Lower leg skin (tissue), 4 donors: ENCODE data around the gene ZFHX3. TPM values are rescaled to one million over a fixed set of nuclear protein-coding genes. Genes with fewer than 3 reads are reported as not detected.

Source experiments
- DNase-seq, 2 donors: peaks; one replicate each; pipeline ENCODE4 v3.0.0-alpha.2; 2019; ENCODE audit warnings: low spot score in 2 of 2
- H3K4me3 ChIP-seq: fragments of 200-600 bp; sonication (generic); 2 replicates; pipeline ENCODE4 v1.5.1; 2017; ENCODE audit warnings: mild to moderate bottlenecking, low read depth; ENCODE audit not compliant: poor library complexity, severe bottlenecking
- CTCF ChIP-seq, 3 donors: fragments of 450-650 bp; IDR thresholded peaks; one replicate each; pipeline ENCODE4 v1.5.1; 2016; ENCODE audit warnings: antibody characterized with exemption in 3 of 3, mild to moderate bottlenecking in 3 of 3, moderate library complexity in 2 of 3
- POLR2A ChIP-seq, 2 donors: fragments of 450-650 bp; IDR thresholded peaks; one replicate each; pipeline ENCODE4 v1.6.1; 2016 to 2017; ENCODE audit warnings: antibody characterized with exemption in 2 of 2, mild to moderate bottlenecking in 1 of 2, moderate library complexity in 1 of 2
- WGBS, 2 donors: methylation state at CpG; one replicate each; pipeline ENCODE4 v1.1.5; 2018; 5-methylcytosine and 5-hydroxymethylcytosine counted together
- intact Hi-C: fragments of 100-400 bp; cut with DNase I; formaldehyde crosslinking; loops from one replicate; pipeline ENCODE4 v1.15.0; 2023; ENCODE audit warnings: low total_unique reads
- total RNA-seq, 4 donors: library from RNA; depleted of rRNA; stranded (reverse); fragments of >200 nt; gene quantifications; one replicate each; pipeline ENCODE4 v1.1.0, GENCODE V29; 2016

ZFHX3 gene
- total RNA-seq, 4 donors from 2014 or later: 3.4 to 14.9 (median 10.0) TPM

GRCh38 chr16:72852421-72852820 is 195.5 kb downstream of the ZFHX3 start:
- no peak for DNase-seq
- no peak for TF ChIP-seq POLR2A (IDR thresholded peaks at IDR 0.05)
- TF ChIP-seq CTCF (IDR thresholded peaks at IDR 0.05): no peak
- WGBS, 2 donors: 91 to 97% methylated on average over 1 of the region's 1 CpG
- intact Hi-C loops: no loop called here
- no peak overlapping the region for H3K4me3 ChIP-seq

DNA sequence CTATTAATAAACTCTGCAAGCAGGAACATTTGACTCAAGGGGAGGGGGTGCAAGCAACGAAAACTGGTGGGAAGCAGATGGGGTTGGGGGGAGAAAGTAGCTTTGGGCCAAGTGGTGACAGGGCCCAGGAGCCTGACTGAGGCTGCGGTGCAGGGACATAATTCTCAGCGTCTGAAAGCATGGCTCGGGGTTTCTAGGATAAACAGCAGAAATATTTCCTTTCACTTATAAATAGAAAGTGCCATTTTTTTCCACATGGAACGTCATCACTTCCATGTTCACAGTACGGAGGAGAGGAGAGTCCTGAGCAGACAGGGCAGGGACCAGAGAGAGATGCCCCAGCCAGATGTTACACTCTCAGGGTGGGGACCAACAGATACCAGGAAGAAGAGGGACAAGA is 197.1 kb downstream of the ZFHX3 start:
- 45 to 59% methylated on average over 6 of the region's 6 CpGs for WGBS, 2 donors
- H3K4me3 ChIP-seq: no peak overlapping the region
- intact Hi-C loops: no loop called here
- no peak for DNase-seq
- TF ChIP-seq POLR2A (IDR thresholded peaks at IDR 0.05) (no peak), CTCF (IDR thresholded peaks at IDR 0.05) (no peak)

GRCh38 chr16:72850021-72850420 is 197.9 kb downstream of the ZFHX3 start:
- TF ChIP-seq CTCF (IDR thresholded peaks at IDR 0.05) (no peak), POLR2A (IDR thresholded peaks at IDR 0.05) (no peak)
- intact Hi-C loops: no loop called here
- DNase-seq: no peak
- WGBS, 2 donors: 69 to 87% methylated on average over 4 of the region's 4 CpGs
- no peak overlapping the region for H3K4me3 ChIP-seq

DNA sequence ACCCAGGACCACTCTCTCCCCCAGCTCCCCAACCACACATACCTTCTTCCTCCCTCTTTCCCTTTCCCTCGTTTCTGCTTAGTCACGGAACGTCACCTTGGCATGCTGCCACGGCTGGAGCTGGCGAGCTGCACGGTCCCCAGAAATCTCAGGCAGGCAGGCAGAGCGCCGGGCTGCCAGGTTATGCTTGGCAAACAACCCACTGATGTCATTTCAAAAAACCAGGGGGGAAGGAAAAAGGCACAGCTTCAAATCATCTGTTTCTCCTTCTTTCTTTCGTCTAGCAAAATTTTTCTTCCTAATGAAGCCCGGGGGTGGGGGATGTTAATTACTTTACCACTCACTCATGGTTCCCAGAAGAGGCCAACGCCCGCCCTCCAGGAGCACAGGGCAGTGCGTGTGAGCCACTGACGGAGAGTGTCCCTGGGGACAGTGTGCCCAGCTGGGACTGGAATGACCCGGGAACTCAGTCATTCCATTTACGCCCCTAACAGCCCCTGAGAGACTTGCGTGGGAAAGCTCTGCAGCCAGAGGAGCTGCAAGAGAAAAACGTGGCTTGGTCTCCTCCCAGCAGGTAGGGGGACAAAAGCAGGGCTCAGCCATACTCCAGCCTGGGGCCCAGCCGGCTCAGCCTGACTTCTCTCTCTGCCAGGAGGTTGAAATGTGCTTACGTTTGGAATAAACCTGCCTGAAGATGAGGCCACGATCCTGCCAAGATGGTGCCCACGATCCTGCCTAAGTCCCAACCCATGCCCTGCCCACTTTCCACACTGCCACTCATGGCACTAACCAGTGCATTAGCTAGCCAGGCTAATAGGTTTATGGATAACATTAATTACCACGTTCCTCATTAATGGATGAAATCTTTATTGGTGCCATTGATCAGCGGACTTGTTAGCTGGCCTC is 198.9 kb downstream of the ZFHX3 start:
- whole genome bisulfite sequencing, 2 donors: 21 to 22% methylated on average over 23 to 24 of the region's 24 CpGs
- TF ChIP-seq CTCF (IDR thresholded peaks at IDR 0.05) (no peak), POLR2A (IDR thresholded peaks at IDR 0.05) (no peak)
- no peak overlapping the region for H3K4me3 ChIP-seq
- peak; percentile 43 to 95 for DNase-seq
- intact Hi-C loops: loop anchor here (10.0 kb wide), 1 partner anchor 186 kb away; no protein-coding TSS in a partner anchor

GRCh38 chr16:72848028-72848400 is 199.9 kb downstream of the ZFHX3 start:
- intact Hi-C loops: loop anchor here (10.0 kb wide), 1 partner anchor 187 kb away; no protein-coding TSS in a partner anchor
- H3K4me3 ChIP-seq: no peak overlapping the region
- no peak for TF ChIP-seq CTCF (IDR thresholded peaks at IDR 0.05)
- TF ChIP-seq POLR2A (IDR thresholded peaks at IDR 0.05): no peak
- 86 to 87% methylated on average over 9 of the region's 9 CpGs for WGBS, 2 donors
- DNase-seq: peak in 1 of 2 donors; percentile 61
